HCT116 (cell line): Measurements from ENCODE around the gene DENND5B. TPM values are rescaled to one million over a fixed set of nuclear protein-coding genes. Genes with fewer than 3 reads are reported as not detected.

Source experiments
- ATAC-seq: fragments of 200-7000 bp; cut with Tn5 transposase; 2 replicates; pipeline ENCODE4 v1.9.1; 2020; ENCODE audit warnings: mild to moderate bottlenecking, moderate library complexity
- BruUV-seq: library from RNA; stranded (reverse); fragments of 400-500 nt; replicated peaks from 2 replicates; lab custom pipeline; 2021; lab: Mats Ljungman, UMichigan
- CTCF ChIA-PET: fragments of 300-600 bp; sonication (Branson Sonifier 250); formaldehyde crosslinking; loops from one replicate; lab custom pipeline; 2021; ENCODE audit warnings: antibody characterized with exemption; lab: Charles Lee
- POLR2A ChIA-PET: fragments of 300-600, 350-600 bp; sonication (Branson Sonifier 250); formaldehyde crosslinking; loops from one replicate; lab custom pipeline; 2021; ENCODE audit warnings: antibody characterized with exemption; lab: Charles Lee
- RAD21 ChIA-PET, 2 experiments: fragments of 300-600 bp; sonication (Branson Sonifier 250); formaldehyde crosslinking; loops; one replicate each; lab custom pipeline; 2023; ENCODE audit warnings: low total read pairs in 2 of 2; ENCODE audit not compliant: uncharacterized antibody in 2 of 2, unreplicated experiment in 2 of 2, low non-redundant PET in 1 of 2; lab: Charles Lee
- DNase-seq: peaks from one replicate; pipeline ENCODE4 v3.0.0-alpha.2; 2010; ENCODE audit warnings: low read depth, low spot score
- H2AFZ ChIP-seq: fragments of 200-600 bp; shearing (Covaris generic), sonication (generic); 2 replicates; pipeline ENCODE4 v1.6.1; 2017; ENCODE audit warnings: low read depth, mixed run types, mixed read lengths, antibody characterized with exemption, low read length; ENCODE audit not compliant: poor library complexity, severe bottlenecking
- H3K27ac ChIP-seq: 2 replicates; pipeline ENCODE4 v1.5.1; 2012; ENCODE audit warnings: low read depth, low read length
- H3K27me3 ChIP-seq: fragments of 200-600 bp; sonication (generic); 2 replicates; pipeline ENCODE4 v1.6.1; 2016; ENCODE audit warnings: mixed run types, low read length, mixed read lengths; ENCODE audit not compliant: insufficient read depth
- H3K36me3 ChIP-seq, 2 experiments: fragments of 200-500 bp in 1 of 2; fragments of 200-600 bp in 1 of 2; sonication (Bioruptor generic) in 1 of 2; sonication (generic) in 1 of 2; 2 replicates each; pipeline versions ENCODE4 v1.5.1 to v1.6.1; 2014 to 2016; ENCODE audit warnings: low read length in 2 of 2, inconsistent platforms in 1 of 2, mixed read lengths in 1 of 2, mixed run types in 1 of 2; ENCODE audit not compliant: insufficient read depth in 2 of 2, control insufficient read depth in 1 of 2
- H3K4me1 ChIP-seq, 2 experiments: fragments of 200-600 bp in 1 of 2; sonication (generic) in 1 of 2; 2 replicates each; pipeline versions ENCODE4 v1.5.1 to v1.6.1; 2012 to 2017; ENCODE audit warnings: low read length in 2 of 2, inconsistent platforms in 1 of 2, mild to moderate bottlenecking in 1 of 2, mixed read lengths in 1 of 2, mixed run types in 1 of 2, moderate library complexity in 1 of 2; ENCODE audit not compliant: insufficient read depth in 2 of 2, control insufficient read depth in 1 of 2
- H3K4me2 ChIP-seq: fragments of 200-600 bp; sonication (generic); 2 replicates; pipeline ENCODE4 v1.6.1; 2017; ENCODE audit warnings: mixed run types, low read length, mixed read lengths
- H3K4me3 ChIP-seq, 2 experiments: fragments of 200-600 bp in 1 of 2; sonication (generic) in 1 of 2; replicated peaks in 1 of 2; 2 replicates each; pipeline ENCODE4 v1.5.1; 2011 to 2016; ENCODE audit warnings: low read length in 2 of 2, control low read depth in 1 of 2, low read depth in 1 of 2, mild to moderate bottlenecking in 1 of 2, mixed read lengths in 1 of 2, mixed run types in 1 of 2
- H3K79me2 ChIP-seq: fragments of 200-600 bp; sonication (generic); 2 replicates; pipeline ENCODE4 v1.6.1; 2017; ENCODE audit warnings: mild to moderate bottlenecking, mixed run types, low read length, moderate library complexity, mixed read lengths; ENCODE audit not compliant: insufficient read depth
- H3K9ac ChIP-seq: fragments of 200-600 bp; sonication (generic); 2 replicates; pipeline ENCODE4 v1.6.1; 2016; ENCODE audit warnings: low read length, mixed read lengths
- H3K9me2 ChIP-seq: fragments of 200-600 bp; sonication (generic), shearing (Covaris generic); 2 replicates; pipeline ENCODE4 v1.6.1; 2017; ENCODE audit warnings: mixed run types, mild to moderate bottlenecking, moderate library complexity; ENCODE audit not compliant: insufficient read depth
- H3K9me3 ChIP-seq, 2 experiments: fragments of 200-500 bp in 1 of 2; fragments of 200-600 bp in 1 of 2; sonication (Bioruptor generic) in 1 of 2; sonication (generic) in 1 of 2; 2 replicates each; pipeline ENCODE4 v1.6.1; 2014 to 2017; ENCODE audit warnings: low read length in 2 of 2, mixed read lengths in 2 of 2, inconsistent platforms in 1 of 2, low read depth in 1 of 2, mild to moderate bottlenecking in 1 of 2, mixed run types in 1 of 2, moderate library complexity in 1 of 2; ENCODE audit not compliant: control insufficient read depth in 1 of 2, insufficient read depth in 1 of 2
- H4K20me1 ChIP-seq: fragments of 200-600 bp; sonication (generic), shearing (Covaris generic); 2 replicates; pipeline ENCODE4 v1.6.1; 2017; ENCODE audit warnings: mixed run types, mild to moderate bottlenecking, moderate library complexity; ENCODE audit not compliant: insufficient read depth
- EZH2phosphoT487 ChIP-seq: fragments of 200-600 bp; IDR thresholded peaks from 2 replicates; pipeline ENCODE4 v1.6.1; 2018; ENCODE audit warnings: antibody characterized with exemption, borderline replicate concordance
- RAD21 ChIP-seq: IDR thresholded peaks from 2 replicates; pipeline ENCODE4 v1.6.1; 2012; ENCODE audit warnings: low read depth, mild to moderate bottlenecking
- SP1 ChIP-seq: IDR thresholded peaks from 2 replicates; pipeline ENCODE4 v1.6.1; 2012; ENCODE audit warnings: low read depth
- SRF ChIP-seq: IDR thresholded peaks from 2 replicates; pipeline ENCODE4 v1.6.1; 2012; ENCODE audit warnings: low read depth
- YY1 ChIP-seq: IDR thresholded peaks from 2 replicates; pipeline ENCODE4 v1.6.1; 2011; ENCODE audit warnings: low read length, low read depth, moderate library complexity, mild to moderate bottlenecking; ENCODE audit not compliant: insufficient replicate concordance; ENCODE audit errors: extremely low read depth
- intact Hi-C: fragments of 100-400 bp; cut with micrococcal nuclease; formaldehyde crosslinking; loops from 2 replicates; pipeline ENCODE4 v1.10.0; 2022
- total RNA-seq: library from RNA; stranded (reverse); gene quantifications from one replicate; pipeline ENCODE4 v1.2.1, GENCODE V29; 2021; ENCODE audit not compliant: unreplicated experiment
- TF ChIP-seq, protein P1 (sequence below): IDR thresholded peaks from 2 replicates; pipeline ENCODE4 v1.6.1; 2012
- TF ChIP-seq, protein P2 (sequence below): IDR thresholded peaks from 2 replicates; pipeline ENCODE4 v1.6.1; 2012
- TF ChIP-seq, protein P3 (sequence below), 3 experiments: fragments of 200-600 bp in 1 of 3; sonication (generic) in 1 of 3; IDR thresholded peaks in 2 of 3; conservative IDR thresholded peaks in 1 of 3; 2 replicates each; pipeline ENCODE4 v1.5.1; 2012 to 2017; ENCODE audit warnings: low read depth in 2 of 3, low read length in 2 of 3, antibody characterized with exemption in 1 of 3, borderline replicate concordance in 1 of 3, control low read depth in 1 of 3, mild to moderate bottlenecking in 1 of 3, mixed read lengths in 1 of 3, mixed run types in 1 of 3, moderate library complexity in 1 of 3; ENCODE audit not compliant: insufficient read depth in 1 of 3

DENND5B gene
- total RNA-seq, 1 experiment from 2014 or later = 19.2 TPM

DNA sequence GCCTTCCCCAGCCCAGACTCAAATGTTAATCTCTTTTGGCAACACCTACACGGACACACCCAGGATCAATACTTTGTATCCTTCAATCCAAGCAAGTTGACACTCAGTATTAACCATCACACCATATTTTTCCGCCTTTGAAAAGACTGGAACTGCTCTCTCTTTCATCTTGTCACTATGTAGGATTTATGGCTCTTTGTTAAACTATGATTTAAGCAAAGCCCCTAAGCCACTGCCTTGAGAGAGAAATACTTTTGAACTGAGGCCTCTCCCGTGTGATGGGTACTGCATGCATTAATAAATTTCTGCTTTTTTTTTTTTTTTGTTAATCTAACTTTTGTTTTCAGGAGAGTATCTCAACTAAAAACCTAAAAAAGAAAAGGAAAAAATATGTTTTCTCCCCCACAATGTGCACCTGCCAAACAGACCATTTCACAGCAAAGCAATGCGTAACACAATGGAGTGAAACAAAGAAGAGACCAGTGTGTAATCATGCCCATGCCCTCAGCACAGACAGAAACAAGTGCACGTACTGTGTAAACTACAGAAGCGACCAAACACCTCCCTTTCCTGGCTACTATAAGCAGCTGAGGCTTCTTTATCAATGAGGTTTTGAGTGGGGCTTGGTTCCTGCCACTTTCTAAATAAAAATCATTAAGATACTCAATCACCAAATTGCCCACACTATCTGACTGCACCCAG, 40.2 kb upstream of the DENND5B start:
- H3K36me3 ChIP-seq = no peaks in the 10 kb centered on the region
- peaks cover 1 to 6% of the 10 kb centered on the region in 2 experiments; a peak in 1 of 4 replicates for H3K4me1 ChIP-seq
- no peaks in the 10 kb centered on the region for H3K79me2 ChIP-seq
- H3K9ac ChIP-seq = no peak overlapping the region
- no peak overlapping the region for H3K27ac ChIP-seq
- DNase-seq = no peak
- no peak overlapping the region for H3K4me2 ChIP-seq
- no peaks in the 10 kb centered on the region for H3K9me2 ChIP-seq
- intact Hi-C loops = loop anchor here (10.0 kb wide), 1 partner anchor 786 kb away; no protein-coding TSS in a partner anchor
- no peak for ATAC-seq
- H3K9me3 ChIP-seq = no peaks in the 10 kb centered on the region
- H3K27me3 ChIP-seq = no peaks in the 10 kb centered on the region
- ChIA-PET POLR2A (no interaction called here), CTCF (no interaction called here), RAD21 (interaction anchor here in 1 of 2 experiments (0.8 kb wide), 1 partner anchor 228 kb away, joined by 3 read pairs; no protein-coding TSS in a partner anchor)
- H3K4me3 ChIP-seq = no peak overlapping the region
- no TSS peak for BruUV-seq
- no peak for TF ChIP-seq RAD21
- H4K20me1 ChIP-seq = no peaks in the 10 kb centered on the region
- H2AFZ ChIP-seq = no peak overlapping the region

DNA sequence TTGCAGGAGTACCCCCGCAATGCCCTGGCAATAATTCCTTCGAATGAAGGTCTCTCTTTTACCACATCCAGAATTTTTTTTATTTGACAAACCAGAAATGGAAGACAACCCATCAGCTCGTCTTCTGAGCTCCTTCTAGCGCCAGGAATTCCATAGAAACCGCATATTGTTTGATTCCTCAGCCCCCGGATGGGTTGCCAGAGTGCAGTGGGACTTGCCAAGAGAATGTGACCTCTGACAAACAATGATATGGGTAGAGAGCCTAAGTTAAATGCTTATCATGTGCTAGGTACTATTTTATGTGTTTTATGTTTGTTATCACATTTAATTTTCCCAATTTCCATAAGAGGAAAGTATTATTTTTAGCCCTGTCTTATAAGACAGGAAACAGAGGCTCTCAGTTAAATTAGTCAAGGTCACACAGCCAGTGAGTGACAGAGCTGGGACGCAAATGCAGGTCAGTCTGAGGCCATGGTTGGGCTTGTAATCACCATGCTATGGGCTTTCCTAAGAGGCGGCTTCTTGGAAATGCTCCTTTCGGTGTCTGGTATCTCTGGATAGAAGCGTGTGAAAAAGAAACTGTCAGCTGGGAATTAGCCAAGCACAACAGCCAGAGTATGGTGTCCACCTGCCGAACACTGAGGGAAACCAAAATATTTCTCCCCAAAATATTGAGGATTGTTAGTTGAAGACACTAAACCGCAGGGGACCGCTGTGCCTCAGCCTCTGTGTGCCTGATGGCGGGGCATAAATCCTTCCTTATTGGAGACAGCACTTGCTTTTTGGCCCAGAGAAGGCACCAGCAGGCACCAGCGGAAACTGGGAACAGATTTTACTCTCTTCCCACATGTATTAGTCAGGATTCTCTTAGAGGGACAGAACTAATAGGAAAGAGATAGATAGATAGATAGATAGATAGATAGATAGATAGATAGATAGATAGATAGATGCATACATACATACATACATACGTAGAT, 39.1 kb upstream of the DENND5B start:
- Histone ChIP-seq H3K4me1 (peaks cover 0 to 4% of the 10 kb centered on the region in 2 experiments; a peak in 1 of 4 replicates), H3K9me2 (no peaks in the 10 kb centered on the region), H3K27me3 (no peaks in the 10 kb centered on the region), H2AFZ (no peak overlapping the region), H4K20me1 (no peaks in the 10 kb centered on the region), H3K4me2 (no peak overlapping the region), H3K36me3 (no peaks in the 10 kb centered on the region), H3K9ac (no peak overlapping the region), H3K79me2 (no peaks in the 10 kb centered on the region), H3K9me3 (no peaks in the 10 kb centered on the region), H3K4me3 (no peak overlapping the region), H3K27ac (no peak overlapping the region)
- DNase-seq = no peak
- RAD21 ChIA-PET = no interaction called here
- BruUV-seq = no TSS peak
- CTCF ChIA-PET = no interaction called here
- TF ChIP-seq SRF (no peak), YY1 (no peak), RAD21 (no peak), EZH2phosphoT487 (no peak), SP1 (no peak)
- TF ChIP-seq, protein P1, sequence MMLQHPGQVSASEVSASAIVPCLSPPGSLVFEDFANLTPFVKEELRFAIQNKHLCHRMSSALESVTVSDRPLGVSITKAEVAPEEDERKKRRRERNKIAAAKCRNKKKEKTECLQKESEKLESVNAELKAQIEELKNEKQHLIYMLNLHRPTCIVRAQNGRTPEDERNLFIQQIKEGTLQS = no peak
- TF ChIP-seq, protein P2, sequence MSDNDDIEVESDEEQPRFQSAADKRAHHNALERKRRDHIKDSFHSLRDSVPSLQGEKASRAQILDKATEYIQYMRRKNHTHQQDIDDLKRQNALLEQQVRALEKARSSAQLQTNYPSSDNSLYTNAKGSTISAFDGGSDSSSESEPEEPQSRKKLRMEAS = no peak
- TF ChIP-seq, protein P3, sequence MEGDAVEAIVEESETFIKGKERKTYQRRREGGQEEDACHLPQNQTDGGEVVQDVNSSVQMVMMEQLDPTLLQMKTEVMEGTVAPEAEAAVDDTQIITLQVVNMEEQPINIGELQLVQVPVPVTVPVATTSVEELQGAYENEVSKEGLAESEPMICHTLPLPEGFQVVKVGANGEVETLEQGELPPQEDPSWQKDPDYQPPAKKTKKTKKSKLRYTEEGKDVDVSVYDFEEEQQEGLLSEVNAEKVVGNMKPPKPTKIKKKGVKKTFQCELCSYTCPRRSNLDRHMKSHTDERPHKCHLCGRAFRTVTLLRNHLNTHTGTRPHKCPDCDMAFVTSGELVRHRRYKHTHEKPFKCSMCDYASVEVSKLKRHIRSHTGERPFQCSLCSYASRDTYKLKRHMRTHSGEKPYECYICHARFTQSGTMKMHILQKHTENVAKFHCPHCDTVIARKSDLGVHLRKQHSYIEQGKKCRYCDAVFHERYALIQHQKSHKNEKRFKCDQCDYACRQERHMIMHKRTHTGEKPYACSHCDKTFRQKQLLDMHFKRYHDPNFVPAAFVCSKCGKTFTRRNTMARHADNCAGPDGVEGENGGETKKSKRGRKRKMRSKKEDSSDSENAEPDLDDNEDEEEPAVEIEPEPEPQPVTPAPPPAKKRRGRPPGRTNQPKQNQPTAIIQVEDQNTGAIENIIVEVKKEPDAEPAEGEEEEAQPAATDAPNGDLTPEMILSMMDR (IDR thresholded peaks at IDR 0.05 in 2 of 3, conservative IDR thresholded peaks at IDR 0.05 in 1 of 3; ENCODE audit: borderline replicate concordance in 1 of 3, insufficient read depth in 1 of 3, low read depth in 2 of 3, low read length in 2 of 3) = no peak
- intact Hi-C loops = loop anchor here (10.0 kb wide), 1 partner anchor 785 kb away; no protein-coding TSS in a partner anchor
- no peak for ATAC-seq
- POLR2A ChIA-PET = no interaction called here
